B cell (primary cell): ENCODE data around the gene PPARD. TPM values are rescaled to one million over a fixed set of nuclear protein-coding genes. Genes with fewer than 3 reads are reported as not detected.

Source experiments
- ATAC-seq: fragments of 200-7000 bp; cut with Tn5 transposase; one replicate; pipeline ENCODE4 v1.10.0; 2021; ENCODE audit warnings: low read depth, mild to moderate bottlenecking, moderate number of reproducible peaks, moderate library complexity
- CTCF ChIA-PET: fragments of 350-600 bp; sonication (Branson Sonifier 250); formaldehyde crosslinking; loops from one replicate; lab custom pipeline; 2021; ENCODE audit warnings: antibody characterized with exemption, inconsistent platforms; lab: Charles Lee
- POLR2A ChIA-PET: fragments of 350-600 bp; sonication (Branson Sonifier 250); formaldehyde crosslinking; loops from one replicate; lab custom pipeline; 2021; ENCODE audit warnings: antibody characterized with exemption; lab: Charles Lee
- DNase-seq: peaks from one replicate; pipeline ENCODE4 v3.0.0; 2013
- H2AFZ ChIP-seq: 2 replicates; pipeline ENCODE4 v1.6.1; 2012; ENCODE audit warnings: mild to moderate bottlenecking, low read depth, low read length; ENCODE audit not compliant: insufficient read depth, poor library complexity, severe bottlenecking
- H3K27ac ChIP-seq, 2 donors: 1 replicate in 1 of 2; 2 replicates in 1 of 2; pipeline ENCODE4 v1.5.1; 2012 to 2013; ENCODE audit warnings: low read length in 2 of 2, mild to moderate bottlenecking in 2 of 2, moderate library complexity in 1 of 2
- H3K27me3 ChIP-seq, 4 experiments: fragments of 200-600 bp in 1 of 4; sonication (generic) in 1 of 4; replicated peaks in 1 of 4; 1 replicate in 2 of 4; 2 replicates in 2 of 4; pipeline versions ENCODE4 v1.6.1 to v1.7.0; 2013 to 2016; ENCODE audit warnings: low read length in 3 of 4, mild to moderate bottlenecking in 2 of 4, mixed read lengths in 1 of 4, moderate library complexity in 1 of 4; ENCODE audit not compliant: insufficient read depth in 4 of 4, control insufficient read depth in 3 of 4; ENCODE audit errors: control extremely low read depth in 1 of 4
- H3K36me3 ChIP-seq, 2 experiments: replicated peaks in 1 of 2; 1 replicate in 1 of 2; 2 replicates in 1 of 2; pipeline versions ENCODE4 v1.6.1 to v1.7.1; 2013; ENCODE audit warnings: low read length in 1 of 2; ENCODE audit not compliant: insufficient read depth in 2 of 2, control insufficient read depth in 1 of 2; ENCODE audit errors: control extremely low read depth in 1 of 2, extremely low read depth in 1 of 2
- H3K4me1 ChIP-seq, 2 donors: fragments of 200-600 bp in 1 of 2; sonication (generic) in 1 of 2; 1 replicate in 1 of 2; 2 replicates in 1 of 2; pipeline versions ENCODE4 v1.5.1 to v1.6.1; 2013 to 2017; ENCODE audit warnings: low read length in 2 of 2; ENCODE audit not compliant: control insufficient read depth in 2 of 2, insufficient read depth in 2 of 2
- H3K4me2 ChIP-seq: replicated peaks from 2 replicates; pipeline ENCODE3; 2012; ENCODE audit warnings: mild to moderate bottlenecking, low read depth, low read length; ENCODE audit not compliant: poor library complexity, severe bottlenecking
- H3K4me3 ChIP-seq, 5 experiments: fragments of 200-600 bp in 1 of 5; sonication (generic) in 1 of 5; 1 replicate in 3 of 5; 2 replicates in 2 of 5; pipeline versions ENCODE4 v1.5.1 to v1.7.0; 2011 to 2016; ENCODE audit warnings: low read length in 4 of 5, mild to moderate bottlenecking in 4 of 5, low read depth in 2 of 5, control low read depth in 1 of 5, moderate library complexity in 1 of 5; ENCODE audit not compliant: insufficient read depth in 1 of 5; ENCODE audit errors: control extremely low read depth in 1 of 5, extremely low read depth in 1 of 5
- H3K79me2 ChIP-seq: fragments of 200-600 bp; sonication (generic); one replicate; pipeline ENCODE4 v1.6.0; 2016; ENCODE audit warnings: low read length; ENCODE audit not compliant: control insufficient read depth, insufficient read depth
- H3K9ac ChIP-seq: fragments of 200-600 bp; sonication (generic); 2 replicates; pipeline ENCODE4 v1.6.1; 2017; ENCODE audit warnings: mild to moderate bottlenecking, low read length, moderate library complexity
- H3K9me3 ChIP-seq, 3 donors: one replicate each; pipeline versions ENCODE4 v1.6.1 to v1.7.1; 2013; ENCODE audit warnings: low read length in 2 of 3; ENCODE audit not compliant: control insufficient read depth in 2 of 3, insufficient read depth in 1 of 3; ENCODE audit errors: control extremely low read depth in 1 of 3
- H4K20me1 ChIP-seq: 2 replicates; pipeline ENCODE4 v1.6.0; 2012; ENCODE audit warnings: mild to moderate bottlenecking, low read length; ENCODE audit not compliant: insufficient read depth, control insufficient read depth, poor library complexity, severe bottlenecking
- H3K27ac Mint-ChIP-seq: one replicate; pipeline ENCODE4 v1.8.0; 2021; ENCODE audit warnings: mixed read lengths
- H3K27me3 Mint-ChIP-seq: one replicate; pipeline ENCODE4 v1.8.0; 2021; ENCODE audit warnings: mixed read lengths
- H3K4me1 Mint-ChIP-seq: one replicate; pipeline ENCODE4 v1.8.0; 2021; ENCODE audit warnings: mixed read lengths
- H3K4me3 Mint-ChIP-seq: one replicate; pipeline ENCODE4 v1.8.0; 2021; ENCODE audit warnings: mixed read lengths
- H3K9me3 Mint-ChIP-seq: one replicate; pipeline ENCODE4 v1.8.0; 2022; ENCODE audit warnings: mixed read lengths; ENCODE audit not compliant: insufficient read depth
- CTCF ChIP-seq: fragments of 200-600 bp; IDR thresholded peaks from one replicate; pipeline ENCODE4 v1.8.0; 2022; ENCODE audit warnings: antibody characterized with exemption, mild to moderate bottlenecking
- EZH2 ChIP-seq: IDR thresholded peaks from 2 replicates; pipeline ENCODE4 v1.6.1; 2012; ENCODE audit warnings: borderline replicate concordance, low read depth, mild to moderate bottlenecking, moderate library complexity, low read length; ENCODE audit not compliant: insufficient read depth, poor library complexity, severe bottlenecking
- WGBS: methylation state at CpG from one replicate; pipeline ENCODE4 v1.1.5; 2013; ENCODE audit warnings: missing lambda C conversion rate; ENCODE audit not compliant: insufficient coverage; 5-methylcytosine and 5-hydroxymethylcytosine counted together
- intact Hi-C: fragments of 100-400 bp; cut with micrococcal nuclease; formaldehyde crosslinking; loops from one replicate; pipeline ENCODE4 v1.10.0; 2022
- polyA plus RNA-seq: library from polyadenylated mRNA; depleted of rRNA; stranded (reverse); fragments of >200 nt; gene quantifications from 2 replicates; pipeline ENCODE4 v1.2.3, GENCODE V29; 2012
- total RNA-seq, 2 donors: library from RNA; stranded (reverse); fragments of 120-200 nt in 1 of 2; gene quantifications; 1 replicate in 1 of 2; 2 replicates in 1 of 2; pipeline versions ENCODE4 v1.2.3 to v1.2.4, GENCODE V29; 2013 to 2022

The PPARD gene
- total and polyA plus RNA-seq, 2 donors (not counting 1 experiment from before 2014, with no cell fraction given): 37.9 to 38.9 TPM

DNA sequence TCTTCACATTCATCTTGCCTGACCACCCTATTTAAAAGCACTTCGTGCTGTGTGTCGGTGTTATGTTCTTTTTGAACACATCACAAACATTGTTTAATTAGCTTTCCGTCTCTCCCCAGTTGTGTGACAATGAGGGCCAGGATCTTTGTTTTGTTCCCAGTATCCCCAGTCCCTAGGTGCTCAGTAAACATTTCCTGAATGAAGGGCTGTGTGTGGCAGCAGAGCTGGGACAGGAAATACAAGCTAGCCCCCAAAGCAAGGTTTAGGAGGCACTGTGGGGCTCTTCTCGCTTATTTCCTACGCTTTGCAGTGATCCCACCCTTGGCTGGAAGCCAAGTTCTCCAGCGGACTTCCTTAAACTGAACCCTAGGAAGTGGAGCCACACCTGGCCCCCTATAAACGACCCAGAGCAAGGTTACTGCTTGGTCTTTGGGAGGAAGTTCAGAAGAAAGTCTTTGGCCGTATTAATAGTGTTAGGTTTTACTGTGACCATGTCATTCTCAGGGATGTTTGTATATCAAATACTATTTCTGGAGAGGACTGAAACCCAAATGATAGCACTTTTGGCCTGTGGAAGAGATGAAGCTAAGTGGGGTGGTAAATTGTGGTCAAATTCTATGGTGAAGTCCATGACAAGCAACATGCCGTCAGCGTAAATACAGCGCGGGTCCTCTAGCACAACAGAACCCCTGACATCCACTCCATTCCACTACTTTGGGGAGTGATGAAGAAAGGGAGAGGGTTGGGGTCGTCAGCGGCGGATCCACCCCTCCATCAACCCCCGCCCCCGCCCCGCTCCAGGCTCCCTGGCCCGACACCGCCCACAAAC is 109.2 kb downstream of the PPARD start:
- peaks cover 4% of the 10 kb centered on the region for H3K79me2 ChIP-seq
- TF ChIP-seq CTCF (no peak), EZH2 (no peak)
- Mint-ChIP-seq H3K9me3 (no peaks in the 10 kb centered on the region), H3K4me1 (peaks cover 33% of the 10 kb centered on the region), H3K27ac (peak overlapping the region; percentile 57), H3K4me3 (peak overlapping the region; percentile 84), H3K27me3 (no peaks in the 10 kb centered on the region)
- H4K20me1 ChIP-seq: peaks cover 8% of the 10 kb centered on the region
- peak overlapping the region; percentile 88 for H3K9ac ChIP-seq
- H3K4me3 ChIP-seq: peak overlapping the region; percentile 70 to 89 (median 79)
- DNase-seq: no peak
- peaks cover 14 to 21% of the 10 kb centered on the region in 2 donors for H3K4me1 ChIP-seq
- H3K27ac ChIP-seq: peak overlapping the region; percentile 6 to 23
- CTCF ChIA-PET: interaction anchor here (0.6 to 11.4 kb wide), 17 partner anchors 17 to 187 kb away, joined by 3 to 205 read pairs (median 5); partner anchors contain the start of genes DEF6, PPARD and RPL10A
- peaks cover 0 to 5% of the 10 kb centered on the region in 2 experiments for H3K36me3 ChIP-seq
- intact Hi-C loops: loop anchor here (1.0 to 5.0 kb wide), 5 partner anchors 17 to 576 kb away; partner anchors contain the start of genes ARMC12, MAPK14, RPL10A and TEAD3
- H3K9me3 ChIP-seq: no peaks in the 10 kb centered on the region
- peak overlapping the region; percentile 86 for H2AFZ ChIP-seq
- peak overlapping the region; percentile 96 for H3K4me2 ChIP-seq
- ATAC-seq: no peak
- 31% methylated on average over 7 of the region's 20 CpGs for WGBS
- POLR2A ChIA-PET: interaction anchor here (0.9 to 2.3 kb wide), 5 partner anchors 16 to 155 kb away, joined by 3 to 7 read pairs (median 3); partner anchors contain the start of gene RPL10A
- H3K27me3 ChIP-seq: no peaks in the 10 kb centered on the region
